Measurements from ENCODE around the gene DPEP2. TPM values are rescaled to one million over a fixed set of nuclear protein-coding genes. Genes with fewer than 3 reads are reported as not detected.

Gene DPEP2
- total RNA-seq, 1 donor from 2014 or later = not detected

DNA sequence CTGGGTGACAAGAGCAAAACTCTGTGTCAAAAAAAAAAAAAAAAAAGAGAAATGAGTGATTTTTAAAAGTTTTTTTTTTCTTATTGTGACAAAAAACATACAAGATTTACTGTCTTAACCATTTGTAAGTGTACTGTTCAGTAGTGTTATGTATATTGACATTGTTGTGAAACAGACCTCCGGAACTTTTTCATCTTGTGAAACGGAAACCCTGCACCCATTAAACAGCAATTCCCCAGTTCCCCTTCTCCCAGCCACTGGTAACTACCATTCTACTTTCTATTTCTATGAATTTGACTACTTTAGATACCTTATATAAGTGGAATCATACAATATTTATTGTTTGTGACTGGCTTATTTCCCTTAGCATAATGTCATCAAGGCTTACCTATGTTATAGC, 42.5 kb upstream of the DPEP2 start:
- no peak overlapping the region for H3K27ac ChIP-seq
- Mint-ChIP-seq H3K9me3 (no peaks in the 10 kb centered on the region), H3K4me3 (no peak overlapping the region), H3K27ac (peak overlapping the region; percentile 8), H3K36me3 (peaks cover 13% of the 10 kb centered on the region), H3K27me3 (ENCODE audit: insufficient read depth, low read depth) (no peaks in the 10 kb centered on the region), H3K4me1 (no peaks in the 10 kb centered on the region)
- no peak for TF ChIP-seq EZH2 (IDR thresholded peaks at IDR 0.05)
- TF ChIP-seq, protein P1, sequence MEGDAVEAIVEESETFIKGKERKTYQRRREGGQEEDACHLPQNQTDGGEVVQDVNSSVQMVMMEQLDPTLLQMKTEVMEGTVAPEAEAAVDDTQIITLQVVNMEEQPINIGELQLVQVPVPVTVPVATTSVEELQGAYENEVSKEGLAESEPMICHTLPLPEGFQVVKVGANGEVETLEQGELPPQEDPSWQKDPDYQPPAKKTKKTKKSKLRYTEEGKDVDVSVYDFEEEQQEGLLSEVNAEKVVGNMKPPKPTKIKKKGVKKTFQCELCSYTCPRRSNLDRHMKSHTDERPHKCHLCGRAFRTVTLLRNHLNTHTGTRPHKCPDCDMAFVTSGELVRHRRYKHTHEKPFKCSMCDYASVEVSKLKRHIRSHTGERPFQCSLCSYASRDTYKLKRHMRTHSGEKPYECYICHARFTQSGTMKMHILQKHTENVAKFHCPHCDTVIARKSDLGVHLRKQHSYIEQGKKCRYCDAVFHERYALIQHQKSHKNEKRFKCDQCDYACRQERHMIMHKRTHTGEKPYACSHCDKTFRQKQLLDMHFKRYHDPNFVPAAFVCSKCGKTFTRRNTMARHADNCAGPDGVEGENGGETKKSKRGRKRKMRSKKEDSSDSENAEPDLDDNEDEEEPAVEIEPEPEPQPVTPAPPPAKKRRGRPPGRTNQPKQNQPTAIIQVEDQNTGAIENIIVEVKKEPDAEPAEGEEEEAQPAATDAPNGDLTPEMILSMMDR (IDR thresholded peaks at IDR 0.05) = no peak
- no peak for TF ChIP-seq EZH2phosphoT487 (IDR thresholded peaks at IDR 0.05)
- H3K4me3 ChIP-seq = no peak overlapping the region
- no peak overlapping the region for H2AFZ ChIP-seq (replicated peaks)
- no peaks in the 10 kb centered on the region for H3K36me3 ChIP-seq
- H4K20me1 ChIP-seq (ENCODE audit: low read depth) = peaks cover 5% of the 10 kb centered on the region
- H3K9me3 ChIP-seq (ENCODE audit: low read depth) = no peaks in the 10 kb centered on the region
- no peak overlapping the region for H3K4me2 ChIP-seq
- no peaks in the 10 kb centered on the region for H3K79me2 ChIP-seq (ENCODE audit: low read depth)
- H3F3A ChIP-seq (ENCODE audit: low read depth) = no peaks in the 10 kb centered on the region
- no peaks in the 10 kb centered on the region for H3K4me1 ChIP-seq
- H3K27me3 ChIP-seq = no peaks in the 10 kb centered on the region
- DNase-seq (ENCODE audit: low spot score) = no peak
- H3K9ac ChIP-seq = no peak overlapping the region

DNA sequence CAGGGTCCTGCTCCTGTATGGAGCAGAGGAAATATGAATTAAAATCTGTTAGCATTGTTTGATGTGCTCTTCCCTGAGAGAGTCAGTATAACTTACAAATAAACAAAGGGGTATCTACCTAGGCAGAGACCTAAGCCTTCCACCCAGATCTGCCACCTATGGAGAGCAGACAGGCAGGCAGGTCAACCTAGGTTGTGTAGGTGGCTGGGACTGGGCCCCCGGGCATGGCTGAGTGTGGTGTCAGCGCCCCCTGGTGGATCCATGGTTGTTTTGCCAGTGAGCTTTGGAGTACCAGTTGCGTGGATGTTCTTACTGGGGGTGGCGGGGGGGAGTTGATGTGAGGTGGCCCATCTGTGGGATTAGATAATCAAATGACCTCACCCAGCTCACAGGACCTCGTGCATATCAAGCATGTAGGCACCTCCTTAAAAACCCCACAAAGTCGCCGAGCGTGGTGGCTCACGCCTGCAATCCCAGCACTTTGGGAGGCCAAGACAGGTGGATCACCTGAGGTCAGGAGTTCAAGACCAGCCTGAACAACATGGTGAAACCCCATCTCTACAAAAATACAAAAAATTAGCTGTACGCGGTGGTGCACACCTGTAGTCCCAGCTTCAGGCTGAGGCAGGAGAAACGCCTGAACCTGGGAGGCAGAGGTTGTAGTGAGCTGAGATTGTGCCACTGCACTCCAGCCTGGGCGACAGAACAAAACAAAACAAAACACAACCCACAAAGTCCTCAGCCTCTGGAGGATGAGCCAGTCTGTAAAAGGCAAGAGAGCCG, 41.4 kb upstream of the DPEP2 start:
- Histone ChIP-seq H3F3A (ENCODE audit: low read depth) (no peaks in the 10 kb centered on the region), H3K27ac (no peak overlapping the region), H3K4me3 (no peak overlapping the region), H3K4me1 (no peaks in the 10 kb centered on the region), H3K9me3 (ENCODE audit: low read depth) (no peaks in the 10 kb centered on the region), H3K36me3 (no peaks in the 10 kb centered on the region), H3K79me2 (ENCODE audit: low read depth) (no peaks in the 10 kb centered on the region), H3K4me2 (no peak overlapping the region), H3K9ac (no peak overlapping the region), H2AFZ (replicated peaks) (no peak overlapping the region), H4K20me1 (ENCODE audit: low read depth) (peaks cover 5% of the 10 kb centered on the region), H3K27me3 (no peaks in the 10 kb centered on the region)
- no peak overlapping the region for H3K4me3 Mint-ChIP-seq
- peak; percentile 81 for DNase-seq (ENCODE audit: low spot score)
- H3K36me3 Mint-ChIP-seq = peaks cover 11% of the 10 kb centered on the region
- H3K4me1 Mint-ChIP-seq = no peaks in the 10 kb centered on the region
- H3K9me3 Mint-ChIP-seq = no peaks in the 10 kb centered on the region
- no peaks in the 10 kb centered on the region for H3K27me3 Mint-ChIP-seq (ENCODE audit: insufficient read depth, low read depth)
- H3K27ac Mint-ChIP-seq = no peak overlapping the region
- TF ChIP-seq, protein P1 (IDR thresholded peaks at IDR 0.05) = peak; percentile 91
- TF ChIP-seq EZH2phosphoT487 (IDR thresholded peaks at IDR 0.05) (no peak), EZH2 (IDR thresholded peaks at IDR 0.05) (no peak)

DNA sequence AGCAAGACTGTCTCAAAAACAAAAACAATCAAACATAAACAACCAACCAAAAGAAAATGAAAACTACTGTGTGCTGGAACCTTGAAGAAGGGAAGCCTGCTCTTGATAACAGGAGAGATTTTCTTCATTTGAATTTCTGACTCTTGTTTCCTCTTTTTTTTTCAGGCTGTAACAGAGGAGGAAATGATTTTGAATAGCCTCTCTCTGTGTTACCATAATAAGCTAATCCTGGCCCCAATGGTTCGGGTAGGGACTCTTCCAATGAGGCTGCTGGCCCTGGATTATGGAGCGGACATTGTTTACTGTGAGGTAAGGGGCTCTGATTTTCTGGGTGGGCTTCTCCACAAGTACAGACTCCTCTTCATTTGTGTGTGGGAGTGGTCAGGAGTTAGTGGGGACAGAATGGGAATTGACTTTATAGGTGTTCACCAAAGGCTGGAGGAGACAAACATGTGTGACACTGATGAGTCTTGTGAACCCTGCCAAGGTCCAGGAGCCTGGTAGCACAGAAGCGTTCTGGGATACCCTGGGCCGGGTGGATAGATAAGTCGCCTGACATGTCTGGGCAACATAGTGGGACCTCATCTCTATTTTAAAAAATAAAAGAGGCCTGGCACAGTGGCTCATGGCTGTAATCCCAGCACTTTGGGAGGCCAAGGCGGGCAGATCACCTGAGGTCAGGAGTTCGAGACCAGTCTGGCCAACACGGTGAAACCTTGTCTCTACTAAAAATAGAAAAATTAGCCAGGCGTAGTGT, 38.7 kb upstream of the DPEP2 start:
- no peak overlapping the region for H2AFZ ChIP-seq (replicated peaks)
- DNase-seq (ENCODE audit: low spot score) = no peak
- Mint-ChIP-seq H3K9me3 (no peaks in the 10 kb centered on the region), H3K27me3 (ENCODE audit: insufficient read depth, low read depth) (no peaks in the 10 kb centered on the region), H3K27ac (no peak overlapping the region), H3K36me3 (peaks cover 9% of the 10 kb centered on the region), H3K4me3 (no peak overlapping the region), H3K4me1 (no peaks in the 10 kb centered on the region)
- H3K36me3 ChIP-seq = no peaks in the 10 kb centered on the region
- no peaks in the 10 kb centered on the region for H3K27me3 ChIP-seq
- no peaks in the 10 kb centered on the region for H3F3A ChIP-seq (ENCODE audit: low read depth)
- no peak overlapping the region for H3K27ac ChIP-seq
- H3K4me2 ChIP-seq = no peak overlapping the region
- peak overlapping the region; percentile 37 for H3K9ac ChIP-seq
- TF ChIP-seq, protein P1 (IDR thresholded peaks at IDR 0.05) = no peak
- TF ChIP-seq EZH2 (IDR thresholded peaks at IDR 0.05) (no peak), EZH2phosphoT487 (IDR thresholded peaks at IDR 0.05) (no peak)
- H3K4me3 ChIP-seq = no peak overlapping the region
- no peaks in the 10 kb centered on the region for H3K79me2 ChIP-seq (ENCODE audit: low read depth)
- H4K20me1 ChIP-seq (ENCODE audit: low read depth) = peaks cover 5% of the 10 kb centered on the region
- H3K4me1 ChIP-seq = no peaks in the 10 kb centered on the region
- no peaks in the 10 kb centered on the region for H3K9me3 ChIP-seq (ENCODE audit: low read depth)

Measured in neural progenitor cell (in vitro differentiated cells).